GOT3 (cell line): Measurements from ENCODE around the gene RFX2.
"Not testable (repeated sequence)": the region's sequence is repeated elsewhere in the genome, so short reads cannot be mapped to it uniquely, and the experiment has no call there.

Experiments
- DNase-seq: peaks from one replicate; lab custom pipeline; 2025; ENCODE audit warnings: mixed read lengths; lab: John Stamatoyannopoulos, UW

RFX2 gene

GRCh38 chr19:6074709-6075403 is 35.4 kb downstream of the RFX2 start:
- no peak for DNase-seq

- DNase-seq, result no peak
These were observed 36.2 kb downstream of the RFX2 start for GRCh38 chr19:6073858-6074708.

- not testable (repeated sequence) for DNase-seq
These were observed 37.1 kb downstream of the RFX2 start for GRCh38 chr19:6073233-6073632.

- no peak for DNase-seq
These were observed 38.4 kb downstream of the RFX2 start for GRCh38 chr19:6071875-6072274.

GRCh38 chr19:6070720-6071485 is 39.4 kb downstream of the RFX2 start:
- no peak for DNase-seq

GRCh38 chr19:6070207-6070681 is 40.1 kb downstream of the RFX2 start:
- DNase-seq, result no peak

GRCh38 chr19:6069268-6069791 is 41.0 kb downstream of the RFX2 start:
- no peak for DNase-seq

- DNase-seq, result no peak
These were observed 41.6 kb downstream of the RFX2 start for GRCh38 chr19:6068711-6069110.

GRCh38 chr19:6067975-6068374 is 42.3 kb downstream of the RFX2 start:
- no peak for DNase-seq

- DNase-seq, result peak; percentile 56
These were observed 43.3 kb downstream of the RFX2 start for GRCh38 chr19:6066661-6067646.

- no peak for DNase-seq
These were observed 44.5 kb downstream of the RFX2 start for GRCh38 chr19:6065685-6066374.

GRCh38 chr19:6064336-6065073 is 45.8 kb downstream of the RFX2 start:
- no peak for DNase-seq

- DNase-seq, result no peak
These were observed 46.5 kb downstream of the RFX2 start for GRCh38 chr19:6063576-6064335.

- no peak for DNase-seq
These were observed 47.2 kb downstream of the RFX2 start for GRCh38 chr19:6062961-6063575.

- no peak for DNase-seq
These were observed 48.0 kb downstream of the RFX2 start for GRCh38 chr19:6062274-6062673.

- DNase-seq, result no peak
These were observed 48.7 kb downstream of the RFX2 start for GRCh38 chr19:6061376-6062130.

GRCh38 chr19:6060600-6061375 is 49.5 kb downstream of the RFX2 start:
- DNase-seq, result no peak
